Trophoblast cell (in vitro differentiated cells and primary cell): Measurements from ENCODE around the gene UCN.
"Not testable (repeated sequence)": the region's sequence is repeated elsewhere in the genome, so short reads cannot be mapped to it uniquely, and the experiment has no call there.

Experiments used
- DNase-seq, 2 donors: peaks; one replicate each; pipeline ENCODE4 v3.0.0-alpha.2; 2016
- H2AFZ ChIP-seq: 2 replicates; pipeline ENCODE4 v1.6.1; 2013; ENCODE audit warnings: low read length, moderate library complexity, mild to moderate bottlenecking; ENCODE audit not compliant: insufficient read depth, poor library complexity
- H2AK5ac ChIP-seq: 2 replicates; pipeline ENCODE4 v1.6.1; 2013; ENCODE audit warnings: mild to moderate bottlenecking, low read length
- H2BK120ac ChIP-seq: 2 replicates; pipeline ENCODE4 v1.6.1; 2013; ENCODE audit warnings: low read length, mild to moderate bottlenecking, moderate library complexity; ENCODE audit not compliant: insufficient read depth, poor library complexity
- H2BK12ac ChIP-seq: 2 replicates; pipeline ENCODE4 v1.6.1; 2013; ENCODE audit warnings: mild to moderate bottlenecking, low read length, moderate library complexity
- H2BK5ac ChIP-seq: 2 replicates; pipeline ENCODE4 v1.6.1; 2013; ENCODE audit warnings: low read length, low read depth, moderate library complexity, mild to moderate bottlenecking; ENCODE audit not compliant: poor library complexity
- H3K14ac ChIP-seq: 2 replicates; pipeline ENCODE4 v1.6.1; 2013; ENCODE audit warnings: mild to moderate bottlenecking, low read length
- H3K18ac ChIP-seq: 2 replicates; pipeline ENCODE4 v1.6.1; 2013; ENCODE audit warnings: mild to moderate bottlenecking, low read length
- H3K23ac ChIP-seq: 2 replicates; pipeline ENCODE4 v1.6.1; 2013; ENCODE audit warnings: low read length
- H3K27ac ChIP-seq: 2 replicates; pipeline ENCODE4 v1.5.1; 2013; ENCODE audit warnings: low read depth, mild to moderate bottlenecking, inconsistent platforms, low read length, moderate library complexity
- H3K27me3 ChIP-seq: 2 replicates; pipeline ENCODE4 v1.6.1; 2013; ENCODE audit warnings: inconsistent platforms, mild to moderate bottlenecking, low read length, moderate library complexity; ENCODE audit not compliant: insufficient read depth
- H3K36me3 ChIP-seq, 2 experiments: 1 replicate in 1 of 2; 2 replicates in 1 of 2; pipeline ENCODE4 v1.6.1; 2013; ENCODE audit warnings: low read length in 2 of 2, mild to moderate bottlenecking in 2 of 2, moderate library complexity in 1 of 2; ENCODE audit not compliant: insufficient read depth in 2 of 2, control insufficient read depth in 1 of 2
- H3K4ac ChIP-seq: 2 replicates; pipeline ENCODE4 v1.6.1; 2013; ENCODE audit warnings: low read depth, mild to moderate bottlenecking, low read length, moderate library complexity
- H3K4me1 ChIP-seq, 2 experiments: 1 replicate in 1 of 2; 2 replicates in 1 of 2; pipeline ENCODE4 v1.6.1; 2013; ENCODE audit warnings: low read length in 2 of 2, mild to moderate bottlenecking in 2 of 2, moderate library complexity in 1 of 2; ENCODE audit not compliant: insufficient read depth in 2 of 2, control insufficient read depth in 1 of 2
- H3K4me2 ChIP-seq: 2 replicates; pipeline ENCODE4 v1.6.1; 2013; ENCODE audit warnings: inconsistent platforms, mild to moderate bottlenecking, low read length, moderate library complexity
- H3K4me3 ChIP-seq: 2 replicates; pipeline ENCODE4 v1.5.1; 2013; ENCODE audit warnings: mild to moderate bottlenecking, low read depth, low read length, inconsistent platforms
- H3K79me1 ChIP-seq: one replicate; pipeline ENCODE4 v1.6.1; 2013; ENCODE audit warnings: low read length
- H3K79me2 ChIP-seq: 2 replicates; pipeline ENCODE4 v1.6.1; 2013; ENCODE audit warnings: low read length, mild to moderate bottlenecking; ENCODE audit not compliant: control insufficient read depth, insufficient read depth, poor library complexity
- H3K9ac ChIP-seq: 2 replicates; pipeline ENCODE4 v1.6.1; 2013; ENCODE audit warnings: mild to moderate bottlenecking, low read length
- H3K9me3 ChIP-seq: 2 replicates; pipeline ENCODE4 v1.6.1; 2013; ENCODE audit warnings: low read depth, mild to moderate bottlenecking, control low read depth, inconsistent platforms, low read length; ENCODE audit not compliant: insufficient read depth
- H4K12ac ChIP-seq: 2 replicates; pipeline ENCODE4 v1.6.1; 2013; ENCODE audit warnings: low read depth, mild to moderate bottlenecking, low read length, moderate library complexity
- H4K8ac ChIP-seq: 2 replicates; pipeline ENCODE4 v1.6.1; 2013; ENCODE audit warnings: low read depth, mild to moderate bottlenecking, low read length, moderate library complexity
- H4K91ac ChIP-seq: one replicate; pipeline ENCODE4 v1.6.1; 2013; ENCODE audit warnings: low read depth, mild to moderate bottlenecking, low read length, moderate library complexity
- WGBS: extraction: QIAGEN DNeasy Blood & Tissue Kit; methylation state at CpG from one replicate; pipeline ENCODE4 v1.1.7; 2013; ENCODE audit warnings: missing lambda C conversion rate; ENCODE audit not compliant: insufficient read length, insufficient coverage; ENCODE audit errors: extremely low coverage; 5-methylcytosine and 5-hydroxymethylcytosine counted together

Gene UCN

DNA sequence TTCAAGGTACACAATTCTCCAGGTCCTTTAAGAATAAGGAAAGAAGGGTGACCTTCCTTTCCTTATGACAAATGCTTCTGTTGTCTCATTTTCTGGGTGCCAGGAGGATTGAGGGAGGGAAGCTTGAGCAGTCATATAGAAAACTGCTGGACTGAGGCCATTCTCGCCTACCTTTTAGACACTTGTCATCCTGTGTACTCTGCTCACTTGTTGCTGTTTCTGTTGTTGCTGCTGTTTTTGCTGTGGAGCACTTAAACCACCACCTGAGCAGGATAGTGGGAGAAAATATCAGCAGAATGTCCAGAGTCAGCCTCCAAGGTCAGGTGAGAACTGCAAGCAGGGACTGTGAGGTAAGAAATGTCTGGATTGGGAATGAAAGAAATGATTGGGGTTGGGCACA lies 30.2 kb downstream of the UCN start:
- Histone ChIP-seq H3K23ac (no peak overlapping the region), H3K4me2 (no peak overlapping the region), H2AK5ac (no peak overlapping the region), H4K12ac (no peak overlapping the region), H4K8ac (no peak overlapping the region), H3K9me3 (peaks cover 2% of the 10 kb centered on the region), H3K9ac (no peak overlapping the region), H3K4ac (no peak overlapping the region), H3K4me1 (peaks cover 4 to 7% of the 10 kb centered on the region in 2 experiments), H2AFZ (no peak overlapping the region), H3K18ac (no peak overlapping the region), H2BK5ac (no peak overlapping the region), H3K27me3 (no peaks in the 10 kb centered on the region), H3K79me1 (no peaks in the 10 kb centered on the region), H2BK120ac (no peak overlapping the region), H4K91ac (no peak overlapping the region), H3K14ac (no peak overlapping the region), H3K36me3 (no peaks in the 10 kb centered on the region), H2BK12ac (no peak overlapping the region), H3K79me2 (no peaks in the 10 kb centered on the region), H3K4me3 (no peak overlapping the region), H3K27ac (no peak overlapping the region)
- WGBS = no CpG with 5 or more reads among the region's 1 CpG
- no peak for DNase-seq

DNA sequence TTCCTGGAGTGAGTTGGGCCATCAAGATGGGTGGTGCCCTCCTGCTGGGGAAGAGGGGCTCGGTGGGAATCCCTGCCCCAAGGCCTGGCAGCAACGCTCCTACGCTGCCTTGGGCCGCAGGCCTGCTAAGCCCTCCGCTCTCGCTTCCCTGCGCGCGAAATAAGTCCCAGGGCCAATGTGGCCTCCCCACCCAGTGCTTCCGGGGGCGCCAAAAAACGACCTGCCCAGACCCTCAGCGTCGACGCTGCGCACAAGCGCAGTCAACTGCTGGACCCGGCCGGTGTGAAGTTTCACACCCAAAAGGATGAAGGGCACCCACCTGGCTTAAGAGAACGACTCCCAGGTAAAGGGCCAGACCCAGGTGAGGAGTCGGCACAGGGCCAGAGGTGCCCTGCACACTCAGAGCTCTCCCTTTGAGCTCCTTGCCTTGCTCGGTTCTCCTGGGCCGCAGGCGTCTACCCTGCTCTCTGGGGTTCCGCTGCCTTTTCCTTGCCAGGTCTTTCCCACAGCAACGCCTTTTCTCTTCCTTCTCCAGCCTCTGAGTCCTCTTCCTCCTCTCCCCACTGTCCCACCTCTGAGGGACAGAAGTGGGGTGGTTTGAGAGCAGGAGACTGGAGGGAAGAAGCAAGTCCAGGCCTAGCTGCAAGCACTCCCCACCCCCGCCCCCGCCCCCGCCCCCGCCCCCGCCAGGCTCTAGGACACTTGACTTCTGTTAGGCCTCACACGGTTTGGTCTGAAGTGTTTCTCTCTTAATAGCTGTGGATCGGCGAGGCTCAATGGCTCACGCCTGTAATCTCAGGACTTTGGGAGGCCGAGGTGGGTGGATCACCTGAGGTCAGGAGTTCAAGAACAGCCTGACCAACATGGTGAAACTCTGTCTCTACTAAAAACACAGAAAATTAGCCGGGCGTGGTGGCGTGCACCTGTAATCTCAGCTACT lies 32.8 kb downstream of the UCN start, which contains the start of gene DNAJC5G:
TSS of gene DNAJC5G (plus strand) at position 223 of the 940 bp plus-strand sequence. CDS start 1,296 bp downstream, outside the sequence.
- H4K12ac ChIP-seq = no peak within 1 kb of the TSS
- no peaks in the 10 kb centered on the region for H3K27me3 ChIP-seq
- H3K79me1 ChIP-seq = no peaks in the 10 kb centered on the region
- no peak within 1 kb of the TSS for H3K9ac ChIP-seq
- no peak within 1 kb of the TSS for H3K23ac ChIP-seq
- no peak within 1 kb of the TSS for H2BK120ac ChIP-seq
- H3K36me3 ChIP-seq = no peaks in the 10 kb centered on the region
- H3K27ac ChIP-seq = no peak within 1 kb of the TSS
- H2BK5ac ChIP-seq = no peak within 1 kb of the TSS
- no peak within 1 kb of the TSS for H3K18ac ChIP-seq
- no peak within 1 kb of the TSS for H3K14ac ChIP-seq
- no peak for DNase-seq
- no peak within 1 kb of the TSS for H2BK12ac ChIP-seq
- H3K4me2 ChIP-seq = no peak within 1 kb of the TSS
- H4K8ac ChIP-seq = no peak within 1 kb of the TSS
- no peaks in the 10 kb centered on the region for H3K9me3 ChIP-seq
- no peak within 1 kb of the TSS for H3K4ac ChIP-seq
- H3K79me2 ChIP-seq = no peaks in the 10 kb centered on the region
- H3K4me1 ChIP-seq = no peaks in the 10 kb centered on the region
- H4K91ac ChIP-seq = no peak within 1 kb of the TSS
- WGBS = no CpG with 5 or more reads among the region's 39 CpGs
- no peak within 1 kb of the TSS for H2AK5ac ChIP-seq
- no peak within 1 kb of the TSS for H2AFZ ChIP-seq
- no peak within 1 kb of the TSS for H3K4me3 ChIP-seq

DNA sequence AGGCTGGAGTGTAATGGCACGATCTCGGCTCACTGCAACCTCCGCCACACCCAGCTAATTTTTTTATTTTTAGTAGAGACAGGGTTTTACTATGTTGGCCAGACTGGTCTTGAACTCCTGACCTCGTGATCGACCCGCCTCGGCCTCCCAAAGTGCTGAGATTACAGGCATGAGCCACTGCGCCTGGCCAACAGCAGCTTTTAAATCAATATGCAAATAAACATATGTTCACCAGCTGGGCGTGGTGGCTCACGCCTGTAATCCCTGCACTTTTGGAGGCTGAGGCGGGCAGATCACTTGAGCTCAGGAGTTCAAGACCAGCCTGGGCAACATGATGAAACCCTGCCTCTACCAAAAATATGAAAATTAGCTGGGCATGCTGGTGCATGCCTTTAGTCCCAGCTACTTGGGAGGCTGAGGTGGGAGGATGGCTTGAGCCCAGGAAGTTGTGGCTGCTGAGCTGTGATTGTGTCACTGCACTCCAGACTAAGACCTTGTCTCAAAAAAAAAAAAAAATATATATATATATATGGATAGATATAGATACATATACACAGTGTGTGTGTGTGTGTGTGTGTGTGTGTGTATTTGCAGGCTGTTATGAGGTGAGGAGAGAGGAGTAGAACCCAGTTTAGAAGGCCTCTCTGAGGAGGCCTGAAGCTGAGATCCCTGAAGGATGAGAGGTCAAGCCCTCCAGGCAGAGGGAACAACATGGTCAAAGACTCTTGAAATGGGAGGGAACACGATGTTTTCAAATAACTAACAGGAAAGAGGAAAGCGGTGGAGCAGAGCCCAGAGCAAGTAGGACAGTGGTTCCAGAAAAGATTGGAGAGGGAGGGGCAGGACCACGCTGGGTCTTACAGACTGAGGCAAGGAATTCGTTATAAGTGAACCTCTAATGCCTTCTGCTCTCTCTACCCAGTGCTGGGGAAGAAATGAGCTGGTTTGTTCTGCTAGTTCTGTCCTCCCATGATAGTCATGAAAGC lies 35.4 kb downstream of the UCN start:
- not testable (repeated sequence) for DNase-seq, H3K27ac ChIP-seq, H3K27me3 ChIP-seq, H2BK120ac ChIP-seq, H4K12ac ChIP-seq, H2BK5ac ChIP-seq, H4K91ac ChIP-seq, H3K4ac ChIP-seq, H3K36me3 ChIP-seq, H3K9ac ChIP-seq, H4K8ac ChIP-seq, H3K23ac ChIP-seq, H3K9me3 ChIP-seq, H3K18ac ChIP-seq, H3K14ac ChIP-seq, H3K79me1 ChIP-seq, H2AK5ac ChIP-seq, H3K4me3 ChIP-seq, H2BK12ac ChIP-seq, H3K4me1 ChIP-seq, H3K4me2 ChIP-seq, H3K79me2 ChIP-seq, H2AFZ ChIP-seq
- no CpG with 5 or more reads among the region's 15 CpGs for WGBS

DNA sequence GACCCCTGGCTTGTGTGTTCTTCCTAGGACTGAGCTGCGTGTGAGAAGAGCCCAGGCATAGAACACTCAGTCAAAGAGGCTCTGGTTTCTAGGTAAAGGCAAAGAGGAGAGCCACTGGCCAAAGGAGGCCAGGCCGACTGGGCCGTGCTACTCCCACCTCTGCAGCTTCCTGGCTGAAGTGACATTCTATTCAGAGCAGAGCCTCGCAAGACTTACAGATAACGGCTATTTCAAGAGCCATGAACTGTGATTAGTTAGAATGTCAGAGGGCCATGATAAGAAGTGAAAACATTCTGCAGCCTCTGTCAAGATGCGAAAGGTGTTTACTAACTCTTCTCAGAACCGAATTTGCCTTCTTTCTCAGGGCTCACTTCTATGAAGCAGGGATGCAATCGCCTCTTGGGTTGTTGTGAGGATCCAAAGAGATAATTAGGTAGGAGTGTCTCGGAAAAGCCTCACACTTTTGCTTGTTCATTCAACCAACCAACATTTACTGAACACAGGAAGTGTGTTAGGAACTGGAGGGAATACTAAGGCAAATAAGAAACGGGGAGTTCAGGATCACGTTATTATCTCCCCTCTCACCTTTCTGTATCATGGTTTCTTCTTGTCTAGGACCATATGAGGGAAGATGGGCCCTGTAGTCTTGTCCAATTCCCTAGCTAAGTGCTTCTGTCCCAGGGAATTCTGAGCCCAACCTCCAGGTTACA lies 36.5 kb downstream of the UCN start:
- H4K8ac ChIP-seq = no peak overlapping the region
- H3K27ac ChIP-seq = no peak overlapping the region
- no peak overlapping the region for H4K12ac ChIP-seq
- no peak overlapping the region for H2BK12ac ChIP-seq
- H4K91ac ChIP-seq = no peak overlapping the region
- no peak overlapping the region for H3K9ac ChIP-seq
- no peak overlapping the region for H3K4ac ChIP-seq
- H3K79me1 ChIP-seq = no peaks in the 10 kb centered on the region
- no peak overlapping the region for H3K4me2 ChIP-seq
- H2BK120ac ChIP-seq = no peak overlapping the region
- no peak overlapping the region for H3K23ac ChIP-seq
- H2AK5ac ChIP-seq = no peak overlapping the region
- no peak overlapping the region for H3K4me3 ChIP-seq
- no peaks in the 10 kb centered on the region for H3K27me3 ChIP-seq
- H3K79me2 ChIP-seq = no peaks in the 10 kb centered on the region
- no peaks in the 10 kb centered on the region for H3K9me3 ChIP-seq
- no peak for DNase-seq
- H2BK5ac ChIP-seq = no peak overlapping the region
- no peak overlapping the region for H3K18ac ChIP-seq
- H3K4me1 ChIP-seq = no peaks in the 10 kb centered on the region
- WGBS = no CpG with 5 or more reads among the region's 11 CpGs
- H3K36me3 ChIP-seq = no peaks in the 10 kb centered on the region
- H2AFZ ChIP-seq = no peak overlapping the region
- H3K14ac ChIP-seq = no peak overlapping the region
